HG03066 (cell line): Measurements from ENCODE around the gene FNDC3B.

ENCODE experiments used
- ATAC-seq: cut with Tn5 transposase; IDR thresholded peaks from one replicate; pipeline ENCODE4 v1.9.1; 2021; ENCODE audit warnings: low read depth; ENCODE audit not compliant: unreplicated experiment

Gene FNDC3B

DNA sequence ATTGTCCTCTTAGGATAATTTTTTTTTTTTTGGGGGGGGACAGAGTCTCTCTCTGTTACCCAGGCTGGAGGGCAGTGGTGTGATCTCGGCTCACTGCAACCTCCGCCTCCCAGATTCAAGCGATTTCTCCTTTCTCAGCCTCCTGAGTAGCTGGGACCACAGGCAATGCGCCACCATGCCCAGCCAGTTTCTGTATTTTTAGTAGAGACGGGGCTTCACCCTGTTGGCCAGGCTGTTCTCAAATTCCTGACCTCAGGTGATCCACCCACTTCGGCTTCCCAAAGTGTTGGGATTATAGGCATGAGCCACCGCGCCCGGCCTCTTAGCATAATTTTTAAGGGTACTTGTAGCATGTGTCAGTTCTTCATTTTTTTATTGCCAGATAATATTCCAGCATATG is 122.6 kb downstream of the FNDC3B start:
- no peak for ATAC-seq

DNA sequence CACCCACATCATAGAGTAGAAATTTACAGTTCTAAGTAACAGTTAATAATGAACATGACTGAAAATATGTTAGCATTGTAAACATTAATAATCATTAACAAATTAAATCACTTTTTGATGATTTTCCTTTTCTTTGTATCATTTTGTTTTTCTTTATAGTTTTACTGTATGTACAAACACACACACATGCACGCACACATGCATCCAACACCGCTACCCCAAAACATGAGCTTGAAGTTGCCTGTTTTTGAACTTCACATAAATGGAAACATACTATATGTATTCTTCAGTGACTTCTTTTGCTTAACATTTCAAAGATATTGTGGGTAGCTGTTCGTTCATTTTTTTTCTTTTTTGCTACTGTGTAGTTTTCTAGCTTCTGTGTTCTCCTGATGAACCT is 123.9 kb downstream of the FNDC3B start:
- no peak for ATAC-seq

DNA sequence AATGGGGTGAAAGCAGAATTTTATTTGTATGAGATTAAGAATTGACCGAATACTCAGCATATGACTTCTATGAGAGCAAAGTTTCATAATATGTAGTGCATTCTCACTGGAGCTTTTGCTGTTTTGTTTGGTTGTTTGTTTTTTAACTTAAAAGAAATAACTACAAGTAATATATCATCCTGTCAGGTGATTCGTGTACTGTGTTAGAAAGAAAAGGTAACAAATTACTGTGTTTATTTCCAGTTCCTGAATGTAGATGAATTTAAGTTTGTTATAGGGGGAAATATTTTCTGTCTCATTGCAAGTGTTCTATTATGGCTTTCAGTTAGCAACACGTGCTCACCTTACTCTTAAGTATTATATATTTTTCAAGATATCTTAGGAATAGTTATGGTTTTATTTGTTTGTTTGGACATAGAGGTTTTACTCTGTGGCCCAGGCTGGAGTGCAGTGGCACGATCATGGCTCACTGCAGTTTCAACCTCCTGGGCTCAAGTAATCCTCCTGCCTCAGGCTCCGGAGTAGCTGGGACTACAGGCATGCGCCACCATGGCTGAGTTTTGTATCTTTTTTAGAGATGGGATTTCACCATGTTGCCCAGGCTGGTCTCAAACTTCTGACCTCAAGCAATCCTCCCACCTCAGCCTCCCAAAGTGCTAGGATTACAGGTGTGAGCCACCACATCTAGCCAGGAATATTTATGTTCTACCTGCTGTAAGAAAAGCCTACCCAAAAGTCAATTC is 125.4 kb downstream of the FNDC3B start:
- no peak for ATAC-seq

DNA sequence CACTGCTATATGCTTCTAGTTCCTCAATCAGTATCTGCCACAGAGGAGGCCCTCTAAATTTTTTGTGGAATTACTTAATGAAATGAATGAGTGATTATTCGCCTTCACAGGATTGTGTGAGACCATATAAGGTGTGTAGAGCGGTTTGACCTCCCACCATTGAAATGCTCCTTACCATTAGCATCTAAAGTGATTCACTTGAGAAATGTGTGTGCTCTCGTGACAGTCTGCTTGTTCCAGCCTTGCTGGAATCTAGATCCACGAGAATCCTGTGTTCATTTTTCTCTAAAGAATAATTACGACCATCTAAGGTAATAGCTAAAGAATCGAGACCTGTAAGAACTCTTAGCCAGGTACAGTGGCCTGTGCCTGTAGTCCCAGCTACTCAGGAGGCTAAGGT is 126.9 kb downstream of the FNDC3B start:
- no peak for ATAC-seq

DNA sequence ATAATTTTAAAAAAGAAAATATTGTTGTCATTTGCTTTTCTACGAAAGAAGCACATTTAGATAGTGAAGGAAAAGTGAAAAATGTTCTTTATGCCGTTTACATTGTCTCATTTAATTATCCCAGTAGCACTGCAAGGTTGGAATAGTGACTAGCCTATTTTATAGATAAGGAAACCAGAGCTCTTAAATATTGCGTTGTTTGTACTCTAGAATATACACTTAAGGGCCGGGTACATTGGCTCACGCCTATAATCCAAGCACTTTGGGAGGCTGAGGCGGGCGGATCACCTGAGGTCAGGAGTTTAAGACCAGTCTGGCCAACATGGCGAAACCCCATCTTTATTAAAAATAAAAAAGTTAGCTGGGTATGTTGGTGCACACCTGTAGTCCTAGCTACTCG is 127.5 kb downstream of the FNDC3B start:
- ATAC-seq, result no peak

DNA sequence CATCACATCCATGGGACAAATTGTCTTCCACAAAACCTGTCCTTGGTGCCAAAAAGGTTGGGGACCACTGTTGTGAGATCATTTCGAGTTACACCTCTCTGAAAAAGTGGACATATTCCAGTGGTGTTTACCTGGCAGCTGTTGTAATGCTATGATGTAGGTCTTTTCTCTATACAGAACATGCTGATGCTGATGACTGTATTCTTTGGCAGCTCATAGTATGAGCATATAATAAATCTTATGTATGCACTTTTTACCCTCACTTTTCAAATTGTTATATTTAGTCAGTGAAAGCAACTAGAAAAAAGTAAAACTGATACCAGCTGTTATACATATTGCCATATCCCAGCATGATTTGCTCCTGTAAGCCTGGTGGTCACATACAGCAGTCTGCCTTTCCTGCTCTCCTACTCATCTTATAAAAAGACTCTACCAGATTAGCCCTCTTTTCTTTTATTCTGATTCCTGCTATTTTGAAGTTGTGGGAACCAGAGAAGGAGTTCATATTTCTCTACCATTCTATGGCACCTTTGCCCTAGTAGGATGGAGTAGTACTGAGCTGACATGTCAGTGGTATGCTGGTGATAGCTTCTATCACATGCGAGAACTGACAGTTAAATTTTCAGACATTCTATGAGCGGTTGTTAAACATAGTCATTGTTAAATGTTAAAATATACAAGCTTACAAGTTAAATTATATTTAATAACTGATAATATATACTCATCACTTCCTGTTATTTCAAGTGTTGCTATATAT is 128.7 kb downstream of the FNDC3B start:
- ATAC-seq, result no peak

DNA sequence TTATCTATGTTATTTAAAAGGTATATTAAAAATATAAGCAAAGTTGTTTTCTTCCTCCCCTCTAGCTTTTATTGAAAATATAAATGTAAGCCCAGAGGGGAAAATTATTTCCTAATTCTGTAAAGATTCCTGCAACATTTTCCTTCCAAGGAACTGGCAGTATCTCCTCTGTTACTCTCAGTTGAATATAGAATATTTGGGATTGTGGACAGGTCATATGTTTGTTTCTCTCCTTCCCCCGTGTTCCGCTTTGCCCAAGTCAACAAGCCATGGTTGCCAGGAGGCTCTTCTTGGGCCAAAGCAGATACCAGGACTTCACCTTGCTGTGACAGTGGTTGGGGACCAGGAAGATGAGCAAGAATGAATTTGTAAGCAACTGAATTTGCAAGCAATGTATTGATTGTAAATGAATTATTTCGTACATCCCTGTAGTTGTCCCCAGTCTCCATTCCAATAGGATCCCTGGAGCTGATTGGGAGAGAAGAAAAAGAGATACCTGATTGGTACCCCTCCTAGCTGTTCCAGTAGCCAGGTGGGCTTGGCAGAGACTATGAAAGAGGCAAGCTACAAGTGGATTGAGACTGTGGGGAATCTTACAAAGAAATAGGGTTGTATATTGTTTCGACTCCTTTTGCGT is 130.8 kb downstream of the FNDC3B start:
- no peak for ATAC-seq

DNA sequence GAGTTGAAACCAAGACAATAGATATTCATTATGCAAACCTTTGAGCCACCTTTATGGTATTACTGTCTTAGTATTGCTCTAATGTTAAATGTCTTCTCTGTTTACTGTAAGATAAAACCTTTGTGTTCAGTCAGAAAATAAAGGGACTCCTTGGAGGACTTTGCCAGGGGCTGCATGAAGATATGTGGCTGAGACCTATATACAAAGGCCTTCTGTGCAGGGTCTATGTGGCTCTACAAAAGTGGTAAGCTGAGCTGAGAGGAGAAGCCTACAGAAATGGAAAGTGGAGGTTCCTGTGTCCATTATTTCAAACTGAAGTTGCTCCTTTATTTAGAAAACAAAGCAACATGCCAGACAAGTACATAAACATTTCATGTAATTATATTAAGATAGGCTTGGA is 131.5 kb downstream of the FNDC3B start:
- ATAC-seq, result no peak

DNA sequence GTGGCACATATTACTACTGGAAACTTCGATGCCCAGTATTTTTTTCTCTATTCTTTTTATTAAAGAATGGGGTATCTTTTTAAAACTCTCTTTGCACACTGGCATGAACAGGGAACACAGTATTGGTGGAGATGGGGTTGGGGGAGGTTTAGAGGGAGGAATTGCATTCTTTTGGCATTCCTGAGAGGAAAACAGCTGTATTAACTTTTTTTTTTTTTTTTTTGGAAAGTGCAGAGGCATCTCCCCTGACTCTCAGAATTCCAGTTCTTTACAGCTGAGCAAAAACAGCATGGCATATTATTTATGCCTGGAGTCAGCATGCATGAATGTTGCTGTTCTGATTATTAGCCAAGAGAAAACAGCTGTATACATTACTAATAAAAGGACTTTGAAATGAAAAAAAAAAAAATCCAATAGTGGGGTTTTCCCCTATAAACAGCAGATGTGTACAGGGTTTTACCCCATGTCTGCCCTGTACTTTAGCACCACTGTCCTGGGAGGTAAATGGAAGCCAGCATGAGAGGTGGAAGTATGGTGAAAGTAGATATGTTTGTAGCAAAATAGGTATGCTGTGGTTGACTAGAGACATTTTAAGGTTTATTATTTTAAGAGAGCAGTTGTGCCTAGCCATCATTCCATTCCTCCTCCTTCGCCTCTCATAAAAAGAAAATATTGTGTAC is 132.2 kb downstream of the FNDC3B start:
- no peak for ATAC-seq

DNA sequence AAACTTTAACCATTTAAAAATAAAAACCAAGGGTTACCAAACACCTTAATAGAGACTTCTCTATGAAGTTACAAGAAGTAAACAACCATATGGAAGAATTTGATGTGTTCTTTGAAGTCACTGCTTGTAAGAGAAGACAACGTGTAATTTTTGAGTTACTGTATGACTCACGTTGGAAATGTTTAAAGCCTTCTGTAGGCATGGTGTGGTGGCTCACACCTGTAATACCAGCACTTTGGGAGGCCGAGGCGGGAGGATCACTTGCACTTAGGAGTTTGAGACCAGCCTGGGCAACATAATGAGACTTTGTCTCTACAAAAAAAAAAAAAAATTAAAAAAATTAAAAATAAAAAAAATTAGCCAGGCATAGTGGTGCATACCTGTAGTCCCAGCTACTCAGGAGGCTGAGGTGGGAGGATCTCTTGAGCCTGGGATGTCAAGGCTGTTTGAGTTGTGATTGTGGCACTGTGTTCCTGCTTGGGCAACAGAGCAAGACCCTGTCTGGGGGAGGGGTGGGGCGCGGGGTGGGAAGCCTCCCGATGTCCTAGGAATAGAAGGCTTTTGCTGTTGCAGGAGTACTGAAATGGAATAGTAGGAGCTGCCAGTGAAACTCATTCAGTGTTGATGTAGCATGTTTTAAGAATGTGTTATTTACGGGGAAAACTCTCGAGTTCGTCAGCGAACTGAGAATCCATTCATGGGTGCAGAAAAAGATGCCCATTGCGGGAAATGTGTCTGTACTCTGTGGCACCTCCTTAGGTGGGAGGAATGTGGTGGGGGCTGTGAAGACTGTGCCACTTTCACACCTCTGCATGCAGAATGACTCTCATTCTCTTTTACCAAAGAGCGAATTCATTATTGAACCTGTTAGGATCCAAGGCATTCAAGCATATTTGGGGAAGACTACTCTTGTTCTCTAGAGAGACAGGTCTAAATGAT is 134.2 kb downstream of the FNDC3B start:
- no peak for ATAC-seq

DNA sequence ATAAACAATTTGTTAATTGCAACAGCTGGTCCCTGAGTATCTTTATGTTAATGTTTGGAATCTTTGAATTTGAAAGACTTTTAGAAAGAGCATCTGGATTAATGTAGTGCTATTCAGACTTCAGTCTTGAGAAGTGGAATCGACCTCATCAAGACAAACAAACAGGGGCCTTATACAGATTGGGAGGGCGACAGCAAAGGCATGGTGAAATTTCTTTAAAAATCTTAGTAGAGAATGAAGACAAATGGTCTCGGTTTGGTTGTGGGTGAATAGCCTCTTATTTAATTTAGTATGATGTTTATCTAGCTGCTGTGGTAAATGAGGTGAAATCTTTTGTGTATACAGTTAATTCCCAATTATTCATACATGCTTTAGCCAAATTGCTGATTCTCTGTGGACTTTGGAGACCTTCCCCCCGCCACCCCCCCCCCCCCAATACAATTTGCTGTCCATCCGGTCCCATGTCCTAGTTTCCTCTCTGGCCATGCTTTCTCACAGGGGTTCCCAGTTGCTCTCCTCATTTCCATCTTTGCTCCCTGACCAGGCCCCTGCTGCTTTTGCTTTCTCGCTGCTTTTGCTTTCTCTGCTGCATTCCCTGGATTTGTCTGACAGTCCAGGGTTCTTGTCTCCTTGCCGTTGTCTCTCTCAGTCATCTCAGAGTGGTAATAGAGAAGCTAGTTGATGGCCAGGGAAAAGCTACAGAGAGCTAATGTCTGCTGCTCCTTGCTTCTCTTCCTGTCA is 135.3 kb downstream of the FNDC3B start:
- ATAC-seq, result no peak

DNA sequence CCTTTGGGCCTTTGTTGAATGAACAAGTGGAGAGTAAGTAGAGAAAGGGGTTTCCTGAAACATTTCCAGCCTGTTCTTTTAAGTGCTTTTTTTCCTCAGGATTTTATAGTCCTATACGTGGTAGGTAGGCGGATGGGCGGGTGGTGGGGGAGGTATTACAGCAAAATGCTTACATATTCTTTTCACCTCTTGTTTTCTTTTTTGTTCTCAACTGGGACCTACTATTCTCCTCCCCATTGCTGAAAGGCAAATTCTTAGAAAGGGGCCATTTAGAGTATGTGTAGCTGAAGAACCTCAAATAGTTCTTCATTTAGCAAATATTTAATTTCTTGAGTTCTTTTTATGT is 135.8 kb downstream of the FNDC3B start:
- ATAC-seq, result no peak

DNA sequence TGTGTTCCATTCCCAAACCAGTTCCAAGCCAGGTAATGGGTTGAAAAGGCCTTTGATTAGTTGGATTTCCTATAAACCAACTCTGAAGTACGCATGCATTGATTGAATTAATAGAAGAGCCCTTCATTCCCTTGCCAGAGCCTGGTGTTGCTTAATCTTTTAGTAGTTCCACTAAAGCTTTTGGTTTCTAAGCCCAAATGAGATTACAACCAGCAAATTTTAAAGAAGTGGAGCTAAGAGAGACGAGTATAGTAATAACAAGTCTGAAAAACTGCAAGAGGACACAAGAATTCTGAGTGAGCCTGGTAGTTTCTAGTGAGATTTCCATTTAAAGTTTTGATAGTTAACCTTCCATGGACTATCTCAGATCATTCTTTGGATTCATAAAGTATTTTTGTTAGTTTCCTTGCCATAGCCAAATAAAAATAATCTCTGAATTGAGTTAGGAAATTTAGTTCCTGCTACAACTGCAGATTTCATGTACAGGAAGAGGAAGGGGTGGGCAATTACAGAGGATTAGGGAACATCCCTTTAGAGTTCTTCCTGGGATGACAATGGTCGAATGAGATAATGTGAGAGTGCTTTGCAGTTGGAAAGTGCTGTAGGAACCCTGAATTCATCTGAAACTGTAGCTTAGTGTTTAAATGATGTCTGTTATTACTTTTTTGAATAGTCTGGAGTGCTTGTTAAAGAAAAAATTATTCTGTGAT is 136.8 kb downstream of the FNDC3B start:
- ATAC-seq, result no peak

DNA sequence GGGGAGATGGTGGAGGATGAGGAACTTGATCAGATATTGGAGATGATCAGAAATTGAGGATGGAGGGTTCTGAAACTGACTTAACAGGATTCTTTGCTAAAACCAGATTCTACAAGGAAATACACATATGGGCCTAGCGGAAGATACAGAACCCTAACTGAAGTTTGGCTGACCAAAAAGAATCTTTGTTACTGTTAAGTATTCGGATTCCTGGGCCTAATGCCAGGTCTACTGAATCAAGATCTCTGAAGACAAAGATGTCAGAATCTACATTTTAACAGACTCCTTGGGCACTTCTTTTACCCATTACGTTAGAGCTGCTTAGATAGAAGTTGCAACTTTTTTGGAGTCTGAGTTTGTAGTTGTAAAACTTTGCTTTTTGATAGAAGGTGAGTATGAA is 137.7 kb downstream of the FNDC3B start:
- ATAC-seq, result no peak

DNA sequence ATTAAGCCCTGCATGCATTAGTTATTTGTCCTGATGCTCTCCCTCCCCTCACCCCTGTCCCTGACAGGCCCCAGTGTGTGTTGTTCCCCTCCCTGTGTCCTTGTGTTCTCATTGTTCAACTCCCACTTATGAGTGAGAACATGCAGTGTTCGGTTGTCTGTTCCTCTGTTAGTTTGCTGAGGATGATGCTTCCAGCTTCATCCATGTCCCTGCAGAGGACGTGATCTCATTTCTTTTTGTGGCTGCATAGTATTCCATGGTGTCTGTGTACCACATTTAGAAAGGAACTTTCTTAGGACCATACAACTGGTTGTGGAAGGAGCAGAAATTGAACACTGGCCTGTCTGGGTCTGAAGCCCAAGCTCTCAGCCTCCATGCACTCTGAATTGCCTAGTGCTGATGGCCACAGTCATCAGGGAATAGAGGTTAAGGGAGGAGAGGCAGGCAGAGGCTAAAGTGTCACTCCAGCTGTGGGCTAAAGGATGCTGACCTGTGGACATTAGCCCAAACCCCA is 138.5 kb downstream of the FNDC3B start:
- no peak for ATAC-seq

DNA sequence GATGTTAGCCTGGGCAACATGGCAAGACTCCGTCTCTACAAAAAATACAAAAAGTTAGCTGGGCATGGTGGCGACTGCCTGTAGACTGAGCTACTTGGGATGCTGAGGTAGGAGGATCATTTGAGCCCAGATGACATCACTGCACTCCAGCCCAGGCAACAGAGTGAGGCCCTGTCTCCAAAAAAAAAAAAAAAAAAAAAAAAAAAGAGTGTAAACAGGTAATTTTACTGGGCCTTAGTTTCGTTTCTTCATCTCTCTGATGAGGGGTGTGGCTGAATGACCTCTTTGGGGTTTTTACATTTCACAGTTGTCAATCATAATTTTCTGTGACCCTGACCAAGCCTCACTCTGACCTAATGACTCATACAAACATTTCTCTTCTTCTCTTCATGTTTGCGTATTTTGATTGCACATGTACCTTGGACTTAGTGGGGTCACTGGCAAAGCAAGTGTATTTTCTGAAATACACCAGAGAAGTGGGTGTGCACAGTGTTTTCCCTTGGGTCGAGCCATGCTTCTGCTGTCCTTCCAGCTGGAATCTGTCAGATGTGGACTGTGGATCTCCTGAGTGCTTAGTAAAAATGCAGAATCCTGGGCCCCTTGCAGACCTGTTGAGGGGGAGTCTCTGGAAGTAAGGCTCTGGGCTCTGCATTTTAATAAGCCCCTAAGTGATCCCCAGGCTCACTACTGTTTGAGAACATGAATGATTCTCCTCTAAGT is 140.5 kb downstream of the FNDC3B start:
- ATAC-seq, result peak; percentile 67

DNA sequence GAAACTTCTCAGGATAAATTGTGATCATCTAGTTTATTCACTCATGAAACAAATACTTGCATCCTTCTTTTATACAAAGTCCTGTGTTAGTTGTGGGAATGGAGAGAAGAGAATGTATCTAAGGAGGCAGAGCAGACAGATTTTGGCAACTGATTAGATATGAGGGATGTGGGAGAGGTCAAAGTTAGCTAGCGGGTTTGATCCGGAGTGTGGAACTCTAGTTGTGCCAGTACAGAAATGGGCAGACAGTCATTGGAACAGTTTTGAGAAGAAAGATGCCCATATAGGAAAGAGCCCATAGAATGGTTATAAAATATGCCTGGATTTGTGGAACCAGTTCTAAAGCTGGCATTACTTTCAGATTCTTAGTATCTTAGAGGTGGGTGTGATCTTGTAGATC is 141.1 kb downstream of the FNDC3B start:
- ATAC-seq, result no peak

DNA sequence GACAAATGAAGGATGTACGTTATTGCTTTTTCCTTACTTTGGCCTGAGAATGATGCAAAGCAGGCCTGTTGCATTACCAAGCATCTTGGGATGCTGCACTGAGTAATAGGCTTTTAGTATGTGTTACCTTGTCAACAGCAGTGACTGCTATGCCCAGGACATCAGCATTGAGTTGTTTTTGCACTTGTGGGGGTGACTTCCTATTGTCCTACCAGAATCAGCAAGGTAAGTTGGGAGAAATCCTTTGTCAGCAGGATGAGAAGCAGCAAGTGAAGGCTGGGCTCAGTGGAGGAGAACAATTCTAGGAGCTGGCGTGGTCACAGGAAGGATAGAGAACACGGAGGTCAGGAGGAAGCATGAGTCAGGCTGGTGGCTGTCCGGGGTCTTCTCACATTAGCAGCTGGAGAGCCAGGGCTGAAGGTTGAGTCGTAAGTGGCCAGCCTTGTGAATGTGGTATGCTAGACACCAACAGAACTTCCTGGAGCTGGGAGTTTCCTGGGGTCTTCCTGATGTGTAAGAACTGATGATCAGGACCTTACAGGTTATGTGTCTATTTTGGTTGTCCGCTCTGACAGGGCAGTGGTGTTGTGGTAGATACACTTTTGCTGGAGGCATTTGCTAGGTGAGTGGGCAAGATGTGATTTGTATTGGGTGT is 142.7 kb downstream of the FNDC3B start:
- ATAC-seq, result no peak
